Measurements from ENCODE around the gene PABPN1L.

The PABPN1L gene

GRCh38 chr16:88871730-88872416, 5.4 kb upstream of the PABPN1L start:
- Histone ChIP-seq H3K9me3 (ENCODE audit: insufficient read depth, low read depth, low read length) (no peaks in the 10 kb centered on the region), H3K27me3 (ENCODE audit: insufficient read depth, low read length) (no peaks in the 10 kb centered on the region)
- WGBS: 93% methylated on average over 17 of the region's 21 CpGs

GRCh38 chr16:88871349-88871702, 4.9 kb upstream of the PABPN1L start:
- Histone ChIP-seq H3K36me3 (ENCODE audit: insufficient read depth, low read length) (no peaks in the 10 kb centered on the region), H3K9me3 (ENCODE audit: insufficient read depth, low read depth, low read length) (no peaks in the 10 kb centered on the region), H3K27ac (ENCODE audit: low read depth, low read length) (no peak overlapping the region), H3K9ac (ENCODE audit: low read depth, low read length) (no peak overlapping the region), H3K4me1 (ENCODE audit: insufficient read depth, low read length) (no peaks in the 10 kb centered on the region), H3K4me3 (ENCODE audit: low read length) (no peak overlapping the region), H3K27me3 (ENCODE audit: insufficient read depth, low read length) (no peaks in the 10 kb centered on the region)
- WGBS: 86% methylated on average over 8 of the region's 8 CpGs

More at GRCh38 chr16:88871730-88872416, 5.4 kb upstream of the PABPN1L start:
- Histone ChIP-seq H3K36me3 (ENCODE audit: insufficient read depth, low read length) (no peaks in the 10 kb centered on the region), H3K4me1 (ENCODE audit: insufficient read depth, low read length) (no peaks in the 10 kb centered on the region), H3K27ac (ENCODE audit: low read depth, low read length) (no peak overlapping the region), H3K9ac (ENCODE audit: low read depth, low read length) (no peak overlapping the region), H3K4me3 (ENCODE audit: low read length) (no peak overlapping the region)

- Histone ChIP-seq H3K4me1 (ENCODE audit: insufficient read depth, low read length) (no peaks in the 10 kb centered on the region), H3K4me3 (ENCODE audit: low read length) (no peak overlapping the region), H3K9ac (ENCODE audit: low read depth, low read length) (no peak overlapping the region), H3K36me3 (ENCODE audit: insufficient read depth, low read length) (no peaks in the 10 kb centered on the region), H3K27me3 (ENCODE audit: insufficient read depth, low read length) (no peaks in the 10 kb centered on the region), H3K9me3 (ENCODE audit: insufficient read depth, low read depth, low read length) (no peaks in the 10 kb centered on the region), H3K27ac (ENCODE audit: low read depth, low read length) (no peak overlapping the region)
- 87% methylated on average over 37 of the region's 37 CpGs for WGBS
These were observed 4.3 kb upstream of the PABPN1L start for GRCh38 chr16:88870608-88871348.

- Histone ChIP-seq H3K4me1 (ENCODE audit: insufficient read depth, low read length) (no peaks in the 10 kb centered on the region), H3K9ac (ENCODE audit: low read depth, low read length) (no peak overlapping the region), H3K27me3 (ENCODE audit: insufficient read depth, low read length) (no peaks in the 10 kb centered on the region), H3K27ac (ENCODE audit: low read depth, low read length) (no peak overlapping the region), H3K9me3 (ENCODE audit: insufficient read depth, low read depth, low read length) (no peaks in the 10 kb centered on the region), H3K4me3 (ENCODE audit: low read length) (no peak overlapping the region), H3K36me3 (ENCODE audit: insufficient read depth, low read length) (no peaks in the 10 kb centered on the region)
- 94% methylated on average over 9 of the region's 9 CpGs for WGBS
These were observed 3.2 kb upstream of the PABPN1L start for GRCh38 chr16:88869673-88869980.

GRCh38 chr16:88868974-88869672, 2.7 kb upstream of the PABPN1L start:
- 92% methylated on average over 27 of the region's 27 CpGs for WGBS
- Histone ChIP-seq H3K9ac (ENCODE audit: low read depth, low read length) (no peak overlapping the region), H3K36me3 (ENCODE audit: insufficient read depth, low read length) (no peaks in the 10 kb centered on the region), H3K4me3 (ENCODE audit: low read length) (no peak overlapping the region), H3K9me3 (ENCODE audit: insufficient read depth, low read depth, low read length) (no peaks in the 10 kb centered on the region), H3K4me1 (ENCODE audit: insufficient read depth, low read length) (no peaks in the 10 kb centered on the region), H3K27ac (ENCODE audit: low read depth, low read length) (no peak overlapping the region), H3K27me3 (ENCODE audit: insufficient read depth, low read length) (no peaks in the 10 kb centered on the region)

GRCh38 chr16:88867581-88868246, 1.3 kb upstream of the PABPN1L start:
- Histone ChIP-seq H3K36me3 (ENCODE audit: insufficient read depth, low read length) (0 out of 2 replicates have a peak, but pooled peaks cover 3% of the 10 kb centered on the region), H3K9me3 (ENCODE audit: insufficient read depth, low read depth, low read length) (no peaks in the 10 kb centered on the region), H3K9ac (ENCODE audit: low read depth, low read length) (no peak overlapping the region), H3K4me3 (ENCODE audit: low read length) (no peak overlapping the region), H3K27me3 (ENCODE audit: insufficient read depth, low read length) (no peaks in the 10 kb centered on the region), H3K27ac (ENCODE audit: low read depth, low read length) (no peak overlapping the region), H3K4me1 (ENCODE audit: insufficient read depth, low read length) (no peaks in the 10 kb centered on the region)
- 93% methylated on average over 24 of the region's 24 CpGs for WGBS

GRCh38 chr16:88865742-88866141, 718 bp downstream of the PABPN1L start:
- Histone ChIP-seq H3K4me1 (ENCODE audit: insufficient read depth, low read length) (no peaks in the 10 kb centered on the region), H3K9me3 (ENCODE audit: insufficient read depth, low read depth, low read length) (no peaks in the 10 kb centered on the region), H3K36me3 (ENCODE audit: insufficient read depth, low read length) (peaks cover 23% of the 10 kb centered on the region), H3K27ac (ENCODE audit: low read depth, low read length) (no peak overlapping the region), H3K9ac (ENCODE audit: low read depth, low read length) (no peak overlapping the region), H3K4me3 (ENCODE audit: low read length) (no peak overlapping the region), H3K27me3 (ENCODE audit: insufficient read depth, low read length) (no peaks in the 10 kb centered on the region)
- WGBS: 91% methylated on average over 15 of the region's 15 CpGs

GRCh38 chr16:88865310-88865709, 1.1 kb downstream of the PABPN1L start:
- no peak overlapping the region for H3K4me3 ChIP-seq (ENCODE audit: low read length)
- H3K9ac ChIP-seq (ENCODE audit: low read depth, low read length): no peak overlapping the region
- peaks cover 27% of the 10 kb centered on the region for H3K36me3 ChIP-seq (ENCODE audit: insufficient read depth, low read length)
- H3K4me1 ChIP-seq (ENCODE audit: insufficient read depth, low read length): no peaks in the 10 kb centered on the region
- no peaks in the 10 kb centered on the region for H3K27me3 ChIP-seq (ENCODE audit: insufficient read depth, low read length)
- no peak overlapping the region for H3K27ac ChIP-seq (ENCODE audit: low read depth, low read length)
- 90% methylated on average over 14 of the region's 14 CpGs for WGBS
- H3K9me3 ChIP-seq (ENCODE audit: insufficient read depth, low read depth, low read length): no peaks in the 10 kb centered on the region

GRCh38 chr16:88864521-88864920, 1.9 kb downstream of the PABPN1L start:
- Histone ChIP-seq H3K9me3 (ENCODE audit: insufficient read depth, low read depth, low read length) (no peaks in the 10 kb centered on the region), H3K4me3 (ENCODE audit: low read length) (no peak overlapping the region), H3K27me3 (ENCODE audit: insufficient read depth, low read length) (no peaks in the 10 kb centered on the region), H3K4me1 (ENCODE audit: insufficient read depth, low read length) (no peaks in the 10 kb centered on the region), H3K9ac (ENCODE audit: low read depth, low read length) (no peak overlapping the region), H3K27ac (ENCODE audit: low read depth, low read length) (no peak overlapping the region), H3K36me3 (ENCODE audit: insufficient read depth, low read length) (peaks cover 35% of the 10 kb centered on the region)
- 89% methylated on average over 18 of the region's 18 CpGs for WGBS

- Histone ChIP-seq H3K27ac (ENCODE audit: low read depth, low read length) (no peak overlapping the region), H3K9me3 (ENCODE audit: insufficient read depth, low read depth, low read length) (no peaks in the 10 kb centered on the region), H3K27me3 (ENCODE audit: insufficient read depth, low read length) (no peaks in the 10 kb centered on the region), H3K4me3 (ENCODE audit: low read length) (no peak overlapping the region), H3K4me1 (ENCODE audit: insufficient read depth, low read length) (no peaks in the 10 kb centered on the region), H3K9ac (ENCODE audit: low read depth, low read length) (no peak overlapping the region), H3K36me3 (ENCODE audit: insufficient read depth, low read length) (peaks cover 39% of the 10 kb centered on the region)
- WGBS: 90% methylated on average over 15 of the region's 15 CpGs
These were observed 2.4 kb downstream of the PABPN1L start for GRCh38 chr16:88864099-88864498.

GRCh38 chr16:88863426-88863825, 3.0 kb downstream of the PABPN1L start:
- H3K9ac ChIP-seq (ENCODE audit: low read depth, low read length): no peak overlapping the region

More at GRCh38 chr16:88863426-88863825, 3.0 kb downstream of the PABPN1L start:
- WGBS: 91% methylated on average over 13 of the region's 13 CpGs
- no peak overlapping the region for H3K4me3 ChIP-seq (ENCODE audit: low read length)
- H3K4me1 ChIP-seq (ENCODE audit: insufficient read depth, low read length): no peaks in the 10 kb centered on the region
- H3K27ac ChIP-seq (ENCODE audit: low read depth, low read length): no peak overlapping the region
- H3K27me3 ChIP-seq (ENCODE audit: insufficient read depth, low read length): no peaks in the 10 kb centered on the region
- peaks cover 46% of the 10 kb centered on the region for H3K36me3 ChIP-seq (ENCODE audit: insufficient read depth, low read length)
- H3K9me3 ChIP-seq (ENCODE audit: insufficient read depth, low read depth, low read length): no peaks in the 10 kb centered on the region

Data from HUES64 (cell line).